ENCODE measurements around the gene FGF18.
"Not testable (repeated sequence)": the region's sequence is repeated elsewhere in the genome, so short reads cannot be mapped to it uniquely, and the experiment has no call there.

GRCh38 chr5:171497494-171497893 is 78.0 kb downstream of the FGF18 start:
- not testable (repeated sequence) for TF ChIP-seq EZH2 (IDR thresholded peaks at IDR 0.05; ENCODE audit: insufficient read depth, low read length)
- TF ChIP-seq, protein P1, sequence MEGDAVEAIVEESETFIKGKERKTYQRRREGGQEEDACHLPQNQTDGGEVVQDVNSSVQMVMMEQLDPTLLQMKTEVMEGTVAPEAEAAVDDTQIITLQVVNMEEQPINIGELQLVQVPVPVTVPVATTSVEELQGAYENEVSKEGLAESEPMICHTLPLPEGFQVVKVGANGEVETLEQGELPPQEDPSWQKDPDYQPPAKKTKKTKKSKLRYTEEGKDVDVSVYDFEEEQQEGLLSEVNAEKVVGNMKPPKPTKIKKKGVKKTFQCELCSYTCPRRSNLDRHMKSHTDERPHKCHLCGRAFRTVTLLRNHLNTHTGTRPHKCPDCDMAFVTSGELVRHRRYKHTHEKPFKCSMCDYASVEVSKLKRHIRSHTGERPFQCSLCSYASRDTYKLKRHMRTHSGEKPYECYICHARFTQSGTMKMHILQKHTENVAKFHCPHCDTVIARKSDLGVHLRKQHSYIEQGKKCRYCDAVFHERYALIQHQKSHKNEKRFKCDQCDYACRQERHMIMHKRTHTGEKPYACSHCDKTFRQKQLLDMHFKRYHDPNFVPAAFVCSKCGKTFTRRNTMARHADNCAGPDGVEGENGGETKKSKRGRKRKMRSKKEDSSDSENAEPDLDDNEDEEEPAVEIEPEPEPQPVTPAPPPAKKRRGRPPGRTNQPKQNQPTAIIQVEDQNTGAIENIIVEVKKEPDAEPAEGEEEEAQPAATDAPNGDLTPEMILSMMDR (IDR thresholded peaks at IDR 0.05; ENCODE audit: insufficient read depth, low read depth, low read length) = not testable (repeated sequence)
